Spleen (tissue), 7 donors: Measurements from ENCODE around the gene OXCT1.

ENCODE experiments used
- CTCF ChIP-seq, 11 experiments: fragments of 200-600 bp in 7 of 11; fragments of 450-650 bp in 4 of 11; sonication (generic) in 4 of 11; IDR thresholded peaks in 8 of 11; conservative IDR thresholded peaks in 3 of 11; 1 replicate in 7 of 11; 2 replicates in 4 of 11; pipeline versions ENCODE4 v1.4.0 to v1.8.0; 2016 to 2021; ENCODE audit warnings: antibody characterized with exemption in 11 of 11, inconsistent platforms in 4 of 11, mild to moderate bottlenecking in 1 of 11
- POLR2A ChIP-seq, 3 donors: fragments of 450-650 bp; IDR thresholded peaks; one replicate each; pipeline ENCODE4 v1.5.1; 2017; ENCODE audit warnings: antibody characterized with exemption in 3 of 3, mild to moderate bottlenecking in 1 of 3
- POLR2AphosphoS5 ChIP-seq, 3 donors: sonication (generic); formaldehyde crosslinking; IDR thresholded peaks; one replicate each; pipeline ENCODE4 v1.5.1; 2017; ENCODE audit warnings: antibody characterized with exemption in 3 of 3
- donor health status: DM: no; HTN: no; CAD: no; lungs with moderate emphysema.
- donor health status: DM: no; HTN: no; CAD: no.
- donor health status: DM: no; HTN: no; CAD: no.

- TF ChIP-seq CTCF (IDR thresholded peaks at IDR 0.05 in 8 of 11, conservative IDR thresholded peaks at IDR 0.05 in 3 of 11): no peak
- TF ChIP-seq POLR2A (IDR thresholded peaks at IDR 0.05): no peak
- TF ChIP-seq POLR2AphosphoS5 (IDR thresholded peaks at IDR 0.05): no peak
These were observed 6.5 kb upstream of the OXCT1 start for GRCh38 chr5:41876678-41877077.
